Endothelial cell (in vitro differentiated cells): ENCODE data around the gene TNFRSF4. TPM values are rescaled to one million over a fixed set of nuclear protein-coding genes. Genes with fewer than 3 reads are reported as not detected.
"Not testable (repeated sequence)": the region's sequence is repeated elsewhere in the genome, so short reads cannot be mapped to it uniquely, and the experiment has no call there.

Experiments
- DNase-seq: peaks from one replicate; pipeline ENCODE4 v3.0.0; 2021; ENCODE audit warnings: low spot score
- H3K27ac Mint-ChIP-seq: one replicate; pipeline ENCODE4 v1.8.0; 2021; ENCODE audit warnings: mixed read lengths, inconsistent platforms; ENCODE audit not compliant: unreplicated experiment
- H3K27me3 Mint-ChIP-seq: one replicate; pipeline ENCODE4 v1.8.0; 2021; ENCODE audit warnings: mild to moderate bottlenecking, moderate library complexity, mixed read lengths, inconsistent platforms; ENCODE audit not compliant: unreplicated experiment
- H3K36me3 Mint-ChIP-seq: one replicate; pipeline ENCODE4 v1.8.0; 2021; ENCODE audit warnings: mild to moderate bottlenecking, low read depth, mixed read lengths, inconsistent platforms; ENCODE audit not compliant: unreplicated experiment
- H3K4me1 Mint-ChIP-seq: one replicate; pipeline ENCODE4 v1.8.0; 2021; ENCODE audit warnings: mild to moderate bottlenecking, mixed read lengths, inconsistent platforms; ENCODE audit not compliant: unreplicated experiment
- H3K4me3 Mint-ChIP-seq: one replicate; pipeline ENCODE4 v1.8.0; 2021; ENCODE audit warnings: mild to moderate bottlenecking, mixed read lengths, inconsistent platforms; ENCODE audit not compliant: unreplicated experiment
- H3K9me3 Mint-ChIP-seq: one replicate; pipeline ENCODE4 v1.8.0; 2021; ENCODE audit warnings: mixed read lengths, inconsistent platforms; ENCODE audit not compliant: unreplicated experiment
- CTCF ChIP-seq: fragments of 200-600 bp; sonication (generic); IDR thresholded peaks from one replicate; pipeline ENCODE4 v1.5.0; 2021; ENCODE audit warnings: antibody characterized with exemption; ENCODE audit not compliant: unreplicated experiment
- total RNA-seq: library from RNA; stranded (reverse); fragmentation: NEBNext Ultra II Directional; extraction: Animal tissue kit (Norgen Biotek cat#: 25700); gene quantifications from one replicate; pipeline ENCODE4 v1.2.1, GENCODE V29; 2021; ENCODE audit not compliant: unreplicated experiment

The TNFRSF4 gene
- total RNA-seq, 1 donor from 2014 or later: 0.80 TPM

DNA sequence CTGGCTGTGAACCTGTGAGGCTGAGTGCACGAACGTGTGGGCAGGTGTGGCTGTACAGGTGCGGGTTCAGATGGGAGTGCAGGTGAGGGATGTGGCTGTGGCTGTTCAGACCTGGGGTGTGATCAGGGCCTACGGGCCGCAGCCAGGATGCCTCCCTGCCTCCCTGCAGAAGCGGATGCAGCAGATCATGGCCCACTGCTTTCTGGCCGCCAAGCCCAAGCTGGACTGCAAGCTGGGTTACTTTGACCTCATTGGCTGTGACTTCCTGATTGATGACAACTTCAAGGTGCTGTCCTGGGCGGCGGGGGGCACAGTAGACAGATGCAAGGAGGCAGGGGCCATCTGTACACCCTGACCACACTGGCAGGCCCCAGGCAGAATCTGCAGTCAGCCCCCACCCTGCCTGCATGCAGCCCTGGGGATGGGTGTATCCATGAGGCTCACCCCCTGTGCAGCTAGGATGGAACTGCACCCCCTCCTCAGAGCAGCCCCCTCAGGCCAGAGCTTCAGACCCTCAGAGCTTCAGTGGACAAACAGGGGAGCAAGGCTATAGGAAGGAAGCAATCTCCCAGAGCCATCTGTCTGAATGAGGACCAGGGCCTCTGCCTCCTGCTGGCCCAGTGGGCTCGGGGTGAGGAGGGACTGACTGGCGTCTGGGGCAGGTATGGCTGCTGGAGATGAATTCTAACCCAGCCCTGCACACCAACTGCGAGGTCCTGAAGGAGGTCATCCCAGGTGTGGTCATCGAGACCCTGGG lies 17.3 kb downstream of the TNFRSF4 start:
- H3K4me3 Mint-ChIP-seq: no peak overlapping the region
- H3K36me3 Mint-ChIP-seq: peaks cover 14% of the 10 kb centered on the region
- H3K9me3 Mint-ChIP-seq: peaks cover 6% of the 10 kb centered on the region
- DNase-seq: peak; percentile 5
- H3K27me3 Mint-ChIP-seq: peaks cover 8% of the 10 kb centered on the region
- no peaks in the 10 kb centered on the region for H3K4me1 Mint-ChIP-seq
- no peak for TF ChIP-seq CTCF
- H3K27ac Mint-ChIP-seq: peak overlapping the region; percentile 67

GRCh38 chr1:1195726-1196125 lies 18.2 kb downstream of the TNFRSF4 start:
- not testable (repeated sequence) for H3K4me1 Mint-ChIP-seq

GRCh38 chr1:1194723-1195122 lies 19.2 kb downstream of the TNFRSF4 start:
- Mint-ChIP-seq H3K9me3 (peaks cover 7% of the 10 kb centered on the region), H3K36me3 (peaks cover 14% of the 10 kb centered on the region), H3K27me3 (peaks cover 8% of the 10 kb centered on the region), H3K4me3 (no peak overlapping the region), H3K4me1 (no peaks in the 10 kb centered on the region), H3K27ac (no peak overlapping the region)
- TF ChIP-seq CTCF: no peak
- no peak for DNase-seq

More at GRCh38 chr1:1195726-1196125, 18.2 kb downstream of the TNFRSF4 start:
- not testable (repeated sequence) for DNase-seq, H3K27me3 Mint-ChIP-seq, H3K9me3 Mint-ChIP-seq, H3K27ac Mint-ChIP-seq, H3K4me3 Mint-ChIP-seq
- peaks cover 14% of the 10 kb centered on the region for H3K36me3 Mint-ChIP-seq

GRCh38 chr1:1191734-1192133 lies 22.2 kb downstream of the TNFRSF4 start:
- peaks cover 8% of the 10 kb centered on the region for H3K27me3 Mint-ChIP-seq
- no peak for DNase-seq
- H3K4me3 Mint-ChIP-seq: no peak overlapping the region
- no peak for TF ChIP-seq CTCF
- H3K27ac Mint-ChIP-seq: no peak overlapping the region
- peaks cover 7% of the 10 kb centered on the region for H3K9me3 Mint-ChIP-seq
- peaks cover 14% of the 10 kb centered on the region for H3K36me3 Mint-ChIP-seq
- no peaks in the 10 kb centered on the region for H3K4me1 Mint-ChIP-seq

- H3K4me1 Mint-ChIP-seq: no peaks in the 10 kb centered on the region
- H3K36me3 Mint-ChIP-seq: peaks cover 6% of the 10 kb centered on the region
- DNase-seq: no peak
- peaks cover 4% of the 10 kb centered on the region for H3K27me3 Mint-ChIP-seq
- H3K9me3 Mint-ChIP-seq: peaks cover 7% of the 10 kb centered on the region
- TF ChIP-seq CTCF: no peak
- H3K27ac Mint-ChIP-seq: no peak overlapping the region
- H3K4me3 Mint-ChIP-seq: no peak overlapping the region
Observed at GRCh38 chr1:1189111-1189510, 24.8 kb downstream of the TNFRSF4 start.
